NCI-H2107 treated with DMSO at 0.1 percent for 48 hours (cell line): ENCODE data around the gene AKT1S1.

ENCODE experiments used
- DNase-seq: peaks from one replicate; lab custom pipeline; 2025; ENCODE audit not compliant: unreplicated experiment; lab: John Stamatoyannopoulos, UW

AKT1S1 gene

GRCh38 chr19:49870309-49870901 lies 6.8 kb downstream of the AKT1S1 start:
- no peak for DNase-seq

GRCh38 chr19:49869484-49870308 lies 7.5 kb downstream of the AKT1S1 start:
- peak; percentile 99 for DNase-seq

- DNase-seq = no peak
Measured at GRCh38 chr19:49869009-49869483, 8.1 kb downstream of the AKT1S1 start.

- DNase-seq = peak; percentile 73
Measured at GRCh38 chr19:49866933-49867782, 10.0 kb downstream of the AKT1S1 start, which contains the start of gene PNKP. PNKP (minus strand) TSS chr19:49867576; CDS start chr19:49867204, 372 bp downstream.

GRCh38 chr19:49864890-49865289 lies 12.3 kb downstream of the AKT1S1 start:
- DNase-seq = no peak

GRCh38 chr19:49863935-49864320 lies 13.2 kb downstream of the AKT1S1 start:
- DNase-seq = no peak

GRCh38 chr19:49863254-49863934 lies 13.8 kb downstream of the AKT1S1 start:
- no peak for DNase-seq

- no peak for DNase-seq
Measured at GRCh38 chr19:49862391-49863253, 14.5 kb downstream of the AKT1S1 start.

- peak; percentile 39 for DNase-seq
Measured at GRCh38 chr19:49861541-49862378, 15.4 kb downstream of the AKT1S1 start.

- no peak for DNase-seq
Measured at GRCh38 chr19:49861107-49861506, 16.0 kb downstream of the AKT1S1 start.

- DNase-seq = no peak
Measured at GRCh38 chr19:49860336-49861102, 16.6 kb downstream of the AKT1S1 start.

- DNase-seq = no peak
Measured at GRCh38 chr19:49859682-49860335, 17.3 kb downstream of the AKT1S1 start.

- DNase-seq = no peak
Measured at GRCh38 chr19:49858088-49858985, 18.8 kb downstream of the AKT1S1 start.

- no peak for DNase-seq
Measured at GRCh38 chr19:49857838-49858087, 19.4 kb downstream of the AKT1S1 start.

- no peak for DNase-seq
Measured at GRCh38 chr19:49857061-49857837, 19.9 kb downstream of the AKT1S1 start.

- no peak for DNase-seq
Measured at GRCh38 chr19:49856574-49857021, 20.6 kb downstream of the AKT1S1 start.
